ENCODE results near the gene PLCD3.
A peak's percentile ranks its signal among the peaks of the same experiment; 100 is the strongest.

Gene PLCD3

GRCh38 chr17:45164734-45165269 lies 32.5 kb upstream of the PLCD3 start:
- H3K79me2 ChIP-seq (ENCODE audit: control insufficient read depth, low read length) = peaks cover 15% of the 10 kb centered on the region
- peaks cover 10% of the 10 kb centered on the region for H3K36me3 ChIP-seq (ENCODE audit: control insufficient read depth, low read length)
- no peak overlapping the region for H3K27ac ChIP-seq (ENCODE audit: low read depth, low read length)
- no peaks in the 10 kb centered on the region for H3K9me2 ChIP-seq (replicated peaks; ENCODE audit: control insufficient read depth, low read length)
- H3K4me2 ChIP-seq (ENCODE audit: low read length) = no peak overlapping the region
- H3K27me3 ChIP-seq (ENCODE audit: control insufficient read depth, low read length) = no peaks in the 10 kb centered on the region
- H3K4me1 ChIP-seq (ENCODE audit: control insufficient read depth, low read length) = peaks cover 16% of the 10 kb centered on the region
- no peak for TF ChIP-seq EZH2phosphoT487 (IDR thresholded peaks at IDR 0.05; ENCODE audit: borderline replicate concordance, low read length)
- TF ChIP-seq CTCF (IDR thresholded peaks at IDR 0.05; ENCODE audit: low read depth, low read length, poor library complexity, severe bottlenecking) = no peak
- no peaks in the 10 kb centered on the region for H3K9me3 ChIP-seq (ENCODE audit: control insufficient read depth, insufficient read depth, low read length)
- no peak overlapping the region for H3K4me3 ChIP-seq (ENCODE audit: low read length)
- H3F3A ChIP-seq (ENCODE audit: control insufficient read depth, insufficient read depth) = no peaks in the 10 kb centered on the region
- no peaks in the 10 kb centered on the region for H4K20me1 ChIP-seq (ENCODE audit: control insufficient read depth, insufficient read depth, low read depth, low read length)

DNA sequence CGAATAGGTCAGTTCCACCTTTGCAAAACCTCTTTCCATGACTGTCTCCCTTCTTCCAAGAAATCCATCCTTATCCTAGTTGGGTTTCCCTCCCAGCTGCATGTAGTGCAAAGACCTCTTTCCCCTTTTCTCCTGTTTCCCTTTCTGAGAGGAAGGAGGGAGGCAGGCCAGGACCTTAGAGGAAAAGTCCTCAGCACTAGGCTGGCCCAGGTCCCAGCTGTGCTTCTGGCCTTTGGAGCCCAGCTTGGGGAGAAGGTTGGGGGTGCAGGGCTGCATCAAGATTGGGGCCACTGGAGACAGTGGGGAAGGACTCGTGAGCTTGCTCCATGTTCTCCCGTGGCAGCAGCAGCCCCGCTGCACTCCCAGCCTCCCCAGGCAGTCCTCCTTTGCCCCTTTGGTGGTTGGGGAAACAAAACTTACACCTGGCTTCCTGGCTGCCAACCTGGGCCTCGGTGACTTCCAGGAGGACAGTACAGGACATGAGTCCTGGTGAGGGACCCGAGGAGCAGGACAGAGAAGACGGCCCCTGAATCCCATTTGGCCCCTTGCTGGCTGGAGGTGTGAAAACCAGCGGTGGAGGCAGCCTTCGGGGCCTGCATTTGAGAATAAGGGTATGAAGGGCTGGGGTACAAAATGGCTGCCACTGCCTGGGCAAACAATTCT lies 29.8 kb upstream of the PLCD3 start:
- TF ChIP-seq EZH2phosphoT487 (IDR thresholded peaks at IDR 0.05; ENCODE audit: borderline replicate concordance, low read length) = no peak
- TF ChIP-seq CTCF (IDR thresholded peaks at IDR 0.05; ENCODE audit: low read depth, low read length, poor library complexity, severe bottlenecking) = no peak
- no peaks in the 10 kb centered on the region for H4K20me1 ChIP-seq (ENCODE audit: control insufficient read depth, insufficient read depth, low read depth, low read length)
- H3F3A ChIP-seq (ENCODE audit: control insufficient read depth, insufficient read depth) = peaks cover 3% of the 10 kb centered on the region; the same call in 1 of the 2 replicates
- peaks cover 32% of the 10 kb centered on the region for H3K79me2 ChIP-seq (ENCODE audit: control insufficient read depth, low read length)
- H3K9me2 ChIP-seq (replicated peaks; ENCODE audit: control insufficient read depth, low read length) = no peaks in the 10 kb centered on the region
- no peaks in the 10 kb centered on the region for H3K9me3 ChIP-seq (ENCODE audit: control insufficient read depth, insufficient read depth, low read length)
- H3K27ac ChIP-seq (ENCODE audit: low read depth, low read length) = no peak overlapping the region
- H3K4me1 ChIP-seq (ENCODE audit: control insufficient read depth, low read length) = peaks cover 18% of the 10 kb centered on the region
- peaks cover 19% of the 10 kb centered on the region for H3K36me3 ChIP-seq (ENCODE audit: control insufficient read depth, low read length)
- no peaks in the 10 kb centered on the region for H3K27me3 ChIP-seq (ENCODE audit: control insufficient read depth, low read length)
- peak overlapping the region; percentile 84 for H3K4me2 ChIP-seq (ENCODE audit: low read length)
- H3K4me3 ChIP-seq (ENCODE audit: low read length) = peak overlapping the region; percentile 85

DNA sequence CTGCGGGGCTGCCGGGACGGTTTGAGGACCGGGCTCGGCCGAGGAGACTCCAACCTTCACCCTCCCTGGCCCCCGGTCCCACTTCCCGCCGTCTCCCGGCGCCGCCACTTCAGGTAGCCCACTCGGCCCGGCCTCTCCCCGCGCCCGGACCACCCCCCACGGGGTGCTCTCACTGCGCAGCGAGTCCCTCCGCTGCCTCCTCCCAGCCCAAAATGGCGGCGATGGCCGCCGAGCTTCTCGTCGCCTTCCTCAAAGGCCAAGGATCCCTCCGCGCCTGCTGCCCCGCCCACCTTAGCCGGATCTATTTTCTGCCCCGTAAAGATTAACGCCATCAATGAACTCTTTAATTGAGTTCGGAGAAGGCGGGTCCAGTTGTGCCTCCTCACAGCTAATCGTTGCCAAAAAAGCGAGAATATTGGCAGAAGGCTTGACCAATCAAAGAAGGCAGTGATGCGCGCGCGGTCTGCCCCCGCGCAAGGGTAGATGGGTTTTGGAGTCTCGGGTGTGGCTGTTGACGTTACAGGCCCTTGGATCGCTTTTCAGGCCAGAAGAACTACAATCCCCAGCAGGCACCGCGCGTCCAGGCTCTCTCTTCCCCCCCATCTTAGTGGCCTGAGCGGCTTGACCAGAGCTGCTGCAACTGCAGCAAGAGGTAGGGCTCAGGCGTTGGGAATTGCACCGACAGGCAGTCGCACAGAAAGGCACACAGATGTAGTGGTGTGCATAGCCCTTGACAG lies 29.1 kb upstream of the PLCD3 start, which contains the start of gene HEXIM2:
Gene HEXIM2, plus strand, starts transcription at position 588 of the 737 bp plus-strand sequence. CDS start 919 bp downstream, outside the sequence.
- Histone ChIP-seq H4K20me1 (ENCODE audit: control insufficient read depth, insufficient read depth, low read depth, low read length) (no peaks in the 10 kb centered on the region), H3K4me1 (ENCODE audit: control insufficient read depth, low read length) (peaks cover 18% of the 10 kb centered on the region), H3K4me3 (ENCODE audit: low read length) (peak within 1 kb of the TSS; percentile 85), H3K4me2 (ENCODE audit: low read length) (peak within 1 kb of the TSS; percentile 84), H3K27ac (ENCODE audit: low read depth, low read length) (peak within 1 kb of the TSS; percentile 68), H3K27me3 (ENCODE audit: control insufficient read depth, low read length) (no peaks in the 10 kb centered on the region), H3K36me3 (ENCODE audit: control insufficient read depth, low read length) (peaks cover 19% of the 10 kb centered on the region), H3K9me3 (ENCODE audit: control insufficient read depth, insufficient read depth, low read length) (no peaks in the 10 kb centered on the region), H3K79me2 (ENCODE audit: control insufficient read depth, low read length) (peaks cover 32% of the 10 kb centered on the region), H3F3A (ENCODE audit: control insufficient read depth, insufficient read depth) (peaks cover 3% of the 10 kb centered on the region; the same call in 1 of the 2 replicates), H3K9me2 (replicated peaks; ENCODE audit: control insufficient read depth, low read length) (no peaks in the 10 kb centered on the region)
- TF ChIP-seq EZH2phosphoT487 (IDR thresholded peaks at IDR 0.05; ENCODE audit: borderline replicate concordance, low read length) (no peak), CTCF (IDR thresholded peaks at IDR 0.05; ENCODE audit: low read depth, low read length, poor library complexity, severe bottlenecking) (no peak)

All from DOHH2 (cell line).